ENCODE results near the gene WHRN. TPM values are rescaled to one million over a fixed set of nuclear protein-coding genes. Genes with fewer than 3 reads are reported as not detected.

The WHRN gene
- total and polyA plus RNA-seq, 2 of the 13 experiments (the other 11 are each of a cell fraction or from before 2014, with no cell fraction given): 2.3 to 5.3 TPM

- POLR2A ChIA-PET: no interaction called here
- Histone ChIP-seq H3K4me2 (ENCODE audit: low read depth, low read length) (no peak overlapping the region), H3K27ac (ENCODE audit: extremely low read length, insufficient read depth, low read length) (no peak overlapping the region), H3K79me2 (ENCODE audit: insufficient read depth, low read length) (no peaks in the 10 kb centered on the region), H3K4me3 (replicated peaks in 1 of 3; ENCODE audit: insufficient read depth in 1 of 3, low read depth in 2 of 3, low read length in 3 of 3) (no peak overlapping the region), H3K4me1 (ENCODE audit: insufficient read depth, low read length) (no peaks in the 10 kb centered on the region), H3K36me3 (replicated peaks in 1 of 2; ENCODE audit: control insufficient read depth in 1 of 2, insufficient read depth in 2 of 2, low read length in 2 of 2) (no peaks in the 10 kb centered on the region), H2AFZ (ENCODE audit: low read length) (no peak overlapping the region), H4K20me1 (ENCODE audit: insufficient read depth, low read length) (peaks cover 4% of the 10 kb centered on the region; the same call in 1 of the 2 replicates), H3K27me3 (ENCODE audit: control insufficient read depth in 1 of 2, insufficient read depth in 2 of 2, low read length in 2 of 2) (no peaks in the 10 kb centered on the region), H3K9me3 (ENCODE audit: low read length) (no peaks in the 10 kb centered on the region), H3K9ac (ENCODE audit: insufficient read depth, low read depth, low read length) (no peak overlapping the region)
- no TSS peak for BruUV-seq (replicated peaks)
- DNase-seq (ENCODE audit: low spot score): no peak
- in situ Hi-C loops (cut with HindIII; ENCODE audit: extremely low pct_ligation_motif_present, low pct_unique_long_range_greater_than_20kb): loop anchor here (5.0 kb wide), 1 partner anchor 166 kb away; no protein-coding TSS in a partner anchor
- intact Hi-C loops (cut with micrococcal nuclease; ENCODE audit: unreplicated experiment): loop anchor here (2.0 to 5.0 kb wide), 4 partner anchors 16 to 126 kb away; partner anchors contain the start of genes ATP6V1G1 and TMEM268
- 78% methylated on average over 7 of the region's 7 CpGs for WGBS (ENCODE audit: low lambda C conversion rate)
- CTCF ChIA-PET (ENCODE audit: low intra/inter-chr PET ratio, low total read pairs): interaction anchor here (3.3 kb wide), 1 partner anchor 167 kb away, joined by 37 read pairs; no protein-coding TSS in a partner anchor
- FAIRE-seq: no peak
- ATAC-seq: no peak
- TF ChIP-seq POGK (CRISPR knock-in tag; conservative IDR thresholded peaks at IDR 0.05): no peak
- no peak for TF ChIP-seq NRL (CRISPR knock-in tag; IDR thresholded peaks at IDR 0.05; ENCODE audit: borderline replicate concordance)
- TF ChIP-seq FUBP1 (CRISPR knock-in tag; IDR thresholded peaks at IDR 0.05; ENCODE audit: borderline replicate concordance): no peak
- no peak for TF ChIP-seq ZNF670 (CRISPR knock-in tag; IDR thresholded peaks at IDR 0.05; ENCODE audit: borderline replicate concordance)
- TF ChIP-seq EEA1 (CRISPR knock-in tag; IDR thresholded peaks at IDR 0.05; ENCODE audit: borderline replicate concordance): no peak
- TF ChIP-seq ZKSCAN1 (IDR thresholded peaks at IDR 0.05; ENCODE audit: low read length): no peak
- TF ChIP-seq MNT (IDR thresholded peaks at IDR 0.05): no peak
- TF ChIP-seq ZNF772 (CRISPR knock-in tag; IDR thresholded peaks at IDR 0.05): no peak
- TF ChIP-seq PRDM15 (CRISPR knock-in tag; IDR thresholded peaks at IDR 0.05): no peak
- TF ChIP-seq ZNF775 (CRISPR knock-in tag; IDR thresholded peaks at IDR 0.05; ENCODE audit: borderline replicate concordance): no peak
- no peak for TF ChIP-seq RFX5 (IDR thresholded peaks at IDR 0.05; ENCODE audit: low read depth, low read length)
- no peak for TF ChIP-seq SRSF4 (IDR thresholded peaks at IDR 0.05; ENCODE audit: low read depth, low read length, poor library complexity, severe bottlenecking)
Measured at GRCh38 chr9:114486205-114486963, 18.9 kb downstream of the WHRN start.

Measured in HepG2 (cell line).